Lower lobe of right lung (tissue), 2 donors: Measurements from ENCODE around the gene TRAF7. TPM values are rescaled to one million over a fixed set of nuclear protein-coding genes. Genes with fewer than 3 reads are reported as not detected.

Source experiments
- ATAC-seq, 2 donors: fragments of 200-7000 bp; cut with Tn5 transposase; one replicate each; pipeline ENCODE4 v1.9.1; 2020 to 2022; ENCODE audit warnings: mild to moderate bottlenecking in 2 of 2, moderate library complexity in 2 of 2
- DNase-seq: peaks from one replicate; pipeline ENCODE4 v3.0.0-alpha.2; 2020
- H3K27ac ChIP-seq: fragments of 200-600 bp; one replicate; pipeline ENCODE4 v1.8.0; 2022
- H3K27me3 ChIP-seq: fragments of 200-600 bp; one replicate; pipeline ENCODE4 v1.8.0; 2022; ENCODE audit warnings: low read depth
- H3K36me3 ChIP-seq: fragments of 200-600 bp; one replicate; pipeline ENCODE4 v1.8.0; 2022; ENCODE audit warnings: mild to moderate bottlenecking
- H3K4me1 ChIP-seq: fragments of 200-600 bp; one replicate; pipeline ENCODE4 v1.8.0; 2022
- H3K4me3 ChIP-seq: fragments of 200-600 bp; one replicate; pipeline ENCODE4 v1.8.0; 2022; ENCODE audit warnings: mild to moderate bottlenecking
- H3K9me3 ChIP-seq: fragments of 200-600 bp; one replicate; pipeline ENCODE4 v1.8.0; 2022
- CTCF ChIP-seq: fragments of 200-600 bp; IDR thresholded peaks from one replicate; pipeline ENCODE4 v1.8.0; 2022; ENCODE audit warnings: antibody characterized with exemption, mild to moderate bottlenecking
- intact Hi-C: fragments of 100-400 bp; cut with DNase I; formaldehyde crosslinking; loops from one replicate; pipeline ENCODE4 v1.11.0; 2022
- total RNA-seq: library from RNA; stranded (reverse); fragmentation: NEBNext Ultra II Directional; extraction: Animal tissue kit (Norgen Biotek cat#: 25700); gene quantifications from one replicate; pipeline ENCODE4 v1.2.1, GENCODE V29; 2021
- donor health status: DM: no; HTN: yes; CAD: no; lungs with severe emphysema.

TRAF7 gene
- total RNA-seq, 1 donor from 2014 or later, result 61.9 TPM

- intact Hi-C loops, result no loop called here
- no peak for TF ChIP-seq CTCF
- Histone ChIP-seq H3K4me3 (no peak overlapping the region), H3K36me3 (peaks cover 40% of the 10 kb centered on the region), H3K27ac (no peak overlapping the region), H3K9me3 (no peaks in the 10 kb centered on the region), H3K27me3 (no peaks in the 10 kb centered on the region), H3K4me1 (peaks cover 39% of the 10 kb centered on the region)
- ATAC-seq (no peak), DNase-seq (peak; percentile 43)
These were observed 52.7 kb downstream of the TRAF7 start for GRCh38 chr16:2208308-2208707.

DNA sequence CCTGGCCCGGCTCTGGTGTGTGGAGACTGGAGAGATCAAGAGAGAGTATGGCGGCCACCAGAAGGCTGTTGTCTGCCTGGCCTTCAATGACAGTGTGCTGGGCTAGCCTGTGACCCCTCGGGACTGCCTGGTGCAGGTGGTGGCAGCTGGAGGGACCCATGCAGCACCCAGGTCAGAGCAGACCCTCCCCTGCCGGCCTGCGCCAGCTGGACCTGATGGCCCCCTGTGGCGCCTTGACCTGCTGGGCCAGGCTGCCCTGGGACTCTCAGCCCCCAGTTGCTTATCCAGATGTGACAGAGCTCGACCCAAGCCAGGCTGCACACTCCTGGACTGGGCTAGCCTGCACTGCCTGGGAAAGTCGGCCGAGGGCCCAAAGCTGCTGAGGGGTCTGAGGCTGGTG lies 53.2 kb downstream of the TRAF7 start:
- peaks cover 40% of the 10 kb centered on the region for H3K36me3 ChIP-seq
- intact Hi-C loops, result no loop called here

GRCh38 chr16:2209258-2210008 lies 53.9 kb downstream of the TRAF7 start:
- intact Hi-C loops, result no loop called here
- H3K27ac ChIP-seq, result no peak overlapping the region
- no peaks in the 10 kb centered on the region for H3K27me3 ChIP-seq
- TF ChIP-seq CTCF, result no peak
- peaks cover 45% of the 10 kb centered on the region for H3K4me1 ChIP-seq
- ATAC-seq, result no peak
- no peak overlapping the region for H3K4me3 ChIP-seq
- peak; percentile 45 for DNase-seq
- H3K9me3 ChIP-seq, result no peaks in the 10 kb centered on the region
- H3K36me3 ChIP-seq, result peaks cover 40% of the 10 kb centered on the region

More for the DNA sequence above, 53.2 kb downstream of the TRAF7 start:
- DNase-seq (no peak), ATAC-seq (no peak)
- no peak for TF ChIP-seq CTCF
- Histone ChIP-seq H3K27ac (no peak overlapping the region), H3K9me3 (no peaks in the 10 kb centered on the region), H3K27me3 (no peaks in the 10 kb centered on the region), H3K4me1 (peaks cover 44% of the 10 kb centered on the region), H3K4me3 (no peak overlapping the region)

GRCh38 chr16:2210009-2210332 lies 54.4 kb downstream of the TRAF7 start:
- intact Hi-C loops, result no loop called here
- ATAC-seq, result no peak
- Histone ChIP-seq H3K9me3 (no peaks in the 10 kb centered on the region), H3K27me3 (no peaks in the 10 kb centered on the region), H3K4me3 (no peak overlapping the region), H3K27ac (no peak overlapping the region), H3K36me3 (peaks cover 40% of the 10 kb centered on the region), H3K4me1 (peaks cover 40% of the 10 kb centered on the region)
- TF ChIP-seq CTCF, result no peak
- DNase-seq, result no peak

DNA sequence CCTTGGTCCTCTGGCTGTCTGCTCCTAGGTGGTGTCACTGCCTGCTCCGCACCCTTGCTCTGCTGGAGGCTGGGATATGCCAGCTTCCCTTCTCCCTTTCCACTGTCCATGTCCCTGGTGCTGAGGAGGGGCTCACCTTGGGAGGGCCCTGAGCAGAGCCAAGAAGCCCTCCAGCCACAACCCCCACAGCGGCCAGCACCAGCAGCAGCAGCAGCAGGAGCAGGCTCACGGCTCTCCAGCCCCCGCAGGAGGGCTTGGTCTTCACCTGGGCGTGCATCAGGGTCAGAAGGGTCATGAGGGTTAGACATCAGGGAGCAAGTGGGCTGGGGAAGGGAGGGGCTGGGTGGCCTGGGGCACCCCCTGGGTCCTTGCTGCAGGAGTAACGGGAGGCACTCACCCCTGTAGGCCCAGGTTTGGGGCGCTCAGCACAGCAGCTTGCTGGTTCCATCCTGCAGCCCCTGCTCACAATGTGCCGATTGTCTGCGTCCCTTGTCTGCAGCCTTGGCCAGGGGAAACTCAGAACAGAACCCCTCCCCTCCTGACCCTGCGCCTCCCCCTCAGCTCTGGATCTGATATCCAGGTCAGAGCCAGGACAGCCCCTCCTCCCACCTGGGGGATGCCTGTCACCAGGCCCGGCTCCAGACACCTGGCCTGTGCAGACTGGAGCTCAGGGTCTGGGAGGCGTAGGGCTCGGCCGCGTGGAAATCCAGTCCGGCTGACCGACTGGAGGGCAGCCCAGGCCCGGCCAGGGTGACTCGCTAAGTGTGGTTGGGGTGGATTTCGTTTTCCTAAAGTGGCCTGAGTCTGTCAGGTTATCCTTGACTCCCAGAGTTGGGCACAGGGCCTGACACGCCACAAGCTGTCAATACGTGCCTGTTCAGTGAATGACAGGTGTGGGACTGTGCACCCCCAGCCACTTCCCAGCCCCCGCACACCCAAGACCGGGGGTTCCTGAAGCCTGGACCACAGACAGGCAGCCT lies 55.1 kb downstream of the TRAF7 start, which contains the start of gene BRICD5:
BRICD5 (minus strand) TSS at position 478 of the 980 bp plus-strand sequence; CDS start at position 448, 30 bp downstream.
- DNase-seq, result peak; percentile 43
- H3K36me3 ChIP-seq, result peaks cover 40% of the 10 kb centered on the region
- no peaks in the 10 kb centered on the region for H3K9me3 ChIP-seq
- intact Hi-C loops, result no loop called here
- H3K27me3 ChIP-seq, result no peaks in the 10 kb centered on the region
- peaks cover 40% of the 10 kb centered on the region for H3K4me1 ChIP-seq
- H3K4me3 ChIP-seq, result no peak within 1 kb of the TSS
- no peak within 1 kb of the TSS for H3K27ac ChIP-seq
- TF ChIP-seq CTCF, result no peak
- ATAC-seq, result no peak
